Left lung (tissue), 10 donors: ENCODE measurements around the gene TRAF2. TPM values are rescaled to one million over a fixed set of nuclear protein-coding genes. Genes with fewer than 3 reads are reported as not detected.

Experiments used
- ATAC-seq: fragments of 200-7000 bp; cut with Tn5 transposase; one replicate; pipeline ENCODE4 v1.9.1; 2020; ENCODE audit warnings: moderate library complexity
- DNase-seq, 4 donors: peaks; one replicate each; pipeline ENCODE4 v3.0.0-alpha.2; 2013 to 2020
- H3K27ac ChIP-seq, 2 donors: fragments of 200-600 bp; sonication (generic) in 1 of 2; one replicate each; pipeline versions ENCODE4 v1.5.0 to v1.8.0; 2020 to 2021
- H3K27me3 ChIP-seq, 2 donors: fragments of 200-600 bp; sonication (generic) in 1 of 2; one replicate each; pipeline versions ENCODE4 v1.5.0 to v1.8.0; 2020 to 2021
- H3K36me3 ChIP-seq, 2 donors: fragments of 200-600 bp; sonication (generic) in 1 of 2; one replicate each; pipeline versions ENCODE4 v1.5.0 to v1.8.0; 2020 to 2021
- H3K4me1 ChIP-seq, 2 donors: fragments of 200-600 bp; one replicate each; pipeline ENCODE4 v1.8.0; 2021
- H3K4me3 ChIP-seq, 2 donors: fragments of 200-600 bp; sonication (generic) in 1 of 2; one replicate each; pipeline versions ENCODE4 v1.5.0 to v1.8.0; 2020 to 2021; ENCODE audit warnings: mild to moderate bottlenecking in 1 of 2
- H3K9me3 ChIP-seq, 2 donors: fragments of 200-600 bp; sonication (generic) in 1 of 2; one replicate each; pipeline versions ENCODE4 v1.5.0 to v1.8.0; 2020 to 2021
- intact Hi-C, 2 donors: fragments of 100-400 bp; cut with DNase I; formaldehyde crosslinking; loops; one replicate each; pipeline versions ENCODE4 v1.11.2 to v1.14.2; 2022
- polyA plus RNA-seq, 6 donors: library from polyadenylated mRNA; unstranded; fragments of 120-200 nt; gene quantifications; one replicate each; pipeline ENCODE4 v1.2.1, GENCODE V29; 2013; ENCODE audit not compliant: insufficient read length in 6 of 6
- total RNA-seq, 2 donors: library from RNA; stranded (reverse); fragmentation: NEBNext Ultra II Directional; extraction: Animal tissue kit (Norgen Biotek cat#: 25700); gene quantifications; one replicate each; pipeline ENCODE4 v1.2.1, GENCODE V29; 2021
- TF ChIP-seq, protein P1 (sequence below), 2 donors: fragments of 200-600 bp; sonication (generic) in 1 of 2; IDR thresholded peaks; one replicate each; pipeline versions ENCODE4 v1.5.0 to v1.8.0; 2021; ENCODE audit warnings: antibody characterized with exemption in 2 of 2
- donor health status: DM: no; HTN: yes; CAD: no.
- donor health status: DM: no; HTN: no; CAD: no.

TRAF2 gene
- total and polyA plus RNA-seq, 8 donors = 12.4 to 22.4 (median 15.9) TPM

DNA sequence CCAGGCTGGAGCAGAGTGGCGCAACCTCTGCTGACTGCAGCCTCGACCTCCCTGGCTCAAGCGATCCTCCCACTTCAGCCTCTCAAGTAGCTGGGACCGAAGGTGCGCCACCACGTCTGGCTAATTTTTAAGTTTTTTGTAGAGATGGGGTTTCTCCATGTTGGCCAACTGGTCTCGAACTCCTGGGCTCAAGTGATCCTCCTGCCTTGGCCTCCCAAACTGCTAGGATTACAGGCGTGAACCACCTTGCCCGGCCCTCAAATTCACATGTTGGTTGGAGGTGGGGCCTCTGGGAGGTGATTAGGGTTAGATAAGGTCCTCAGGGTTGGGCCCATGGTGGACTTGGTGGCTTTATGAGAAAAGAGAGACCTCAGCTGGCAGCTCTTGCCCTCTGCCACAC, 75.8 kb downstream of the TRAF2 start:
- TF ChIP-seq, protein P1, sequence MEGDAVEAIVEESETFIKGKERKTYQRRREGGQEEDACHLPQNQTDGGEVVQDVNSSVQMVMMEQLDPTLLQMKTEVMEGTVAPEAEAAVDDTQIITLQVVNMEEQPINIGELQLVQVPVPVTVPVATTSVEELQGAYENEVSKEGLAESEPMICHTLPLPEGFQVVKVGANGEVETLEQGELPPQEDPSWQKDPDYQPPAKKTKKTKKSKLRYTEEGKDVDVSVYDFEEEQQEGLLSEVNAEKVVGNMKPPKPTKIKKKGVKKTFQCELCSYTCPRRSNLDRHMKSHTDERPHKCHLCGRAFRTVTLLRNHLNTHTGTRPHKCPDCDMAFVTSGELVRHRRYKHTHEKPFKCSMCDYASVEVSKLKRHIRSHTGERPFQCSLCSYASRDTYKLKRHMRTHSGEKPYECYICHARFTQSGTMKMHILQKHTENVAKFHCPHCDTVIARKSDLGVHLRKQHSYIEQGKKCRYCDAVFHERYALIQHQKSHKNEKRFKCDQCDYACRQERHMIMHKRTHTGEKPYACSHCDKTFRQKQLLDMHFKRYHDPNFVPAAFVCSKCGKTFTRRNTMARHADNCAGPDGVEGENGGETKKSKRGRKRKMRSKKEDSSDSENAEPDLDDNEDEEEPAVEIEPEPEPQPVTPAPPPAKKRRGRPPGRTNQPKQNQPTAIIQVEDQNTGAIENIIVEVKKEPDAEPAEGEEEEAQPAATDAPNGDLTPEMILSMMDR (IDR thresholded peaks at IDR 0.05) = no peak

DNA sequence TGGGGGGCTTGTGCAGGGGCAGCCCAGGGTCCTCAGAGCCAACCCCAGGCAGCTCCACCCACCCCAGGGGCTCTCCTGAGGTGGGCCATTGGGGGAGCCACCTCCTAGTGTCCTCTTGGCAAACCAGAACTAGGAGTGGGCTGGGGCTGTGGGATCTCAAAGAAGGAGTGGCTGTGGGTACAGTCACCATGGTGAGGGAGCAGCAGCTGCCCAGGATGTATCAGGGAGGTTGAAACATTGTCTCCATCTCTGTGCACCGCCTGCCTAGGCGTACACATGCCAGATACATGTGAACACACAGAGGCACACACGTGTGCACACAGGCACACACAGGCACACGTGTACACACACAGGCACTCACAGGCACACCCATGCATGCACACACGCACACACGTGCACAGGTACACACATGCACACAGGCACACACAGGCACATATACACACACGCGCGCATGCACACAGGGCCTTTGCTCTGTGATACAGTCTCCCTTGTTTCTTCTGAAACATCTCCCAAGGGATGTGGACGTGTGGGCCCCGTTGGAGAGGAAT, 76.5 kb downstream of the TRAF2 start:
- DNase-seq = no peak
- Histone ChIP-seq H3K4me3 (no peak overlapping the region), H3K27ac (no peak overlapping the region), H3K27me3 (peaks cover 0 to 8% of the 10 kb centered on the region in 2 donors), H3K4me1 (peaks cover 0 to 20% of the 10 kb centered on the region in 2 donors), H3K36me3 (no peaks in the 10 kb centered on the region), H3K9me3 (no peaks in the 10 kb centered on the region)
- TF ChIP-seq, protein P1 (IDR thresholded peaks at IDR 0.05) = no peak
- intact Hi-C loops = no loop called here
- ATAC-seq = no peak

More for the DNA sequence above, 75.8 kb downstream of the TRAF2 start:
- DNase-seq = no peak
- ATAC-seq = no peak
- no peaks in the 10 kb centered on the region for H3K9me3 ChIP-seq
- no peak overlapping the region for H3K4me3 ChIP-seq
- H3K27me3 ChIP-seq = peaks cover 0 to 8% of the 10 kb centered on the region in 2 donors
- no peaks in the 10 kb centered on the region for H3K36me3 ChIP-seq
- intact Hi-C loops = no loop called here
- H3K4me1 ChIP-seq = peaks cover 0 to 20% of the 10 kb centered on the region in 2 donors
- no peak overlapping the region for H3K27ac ChIP-seq

DNA sequence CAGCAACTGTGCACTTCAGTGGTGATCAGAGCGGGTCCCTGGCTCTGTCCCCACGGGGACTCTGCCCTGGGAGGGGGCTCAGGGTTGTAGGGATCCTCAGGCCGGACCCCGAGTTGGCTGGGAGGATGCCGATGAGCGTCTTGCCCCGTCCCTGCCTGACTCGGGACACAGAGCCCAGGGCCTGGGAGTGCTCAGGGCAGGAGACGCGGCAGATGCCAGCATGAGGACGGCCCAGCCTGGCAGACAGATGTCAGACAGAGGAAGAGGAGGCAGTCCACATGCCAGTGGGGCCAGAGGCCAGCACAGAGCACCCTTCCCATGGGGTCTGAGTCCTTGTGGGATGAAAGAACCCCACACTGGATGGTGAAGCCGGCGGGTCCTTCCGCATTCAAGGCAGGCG, 77.0 kb downstream of the TRAF2 start:
- intact Hi-C loops = no loop called here
- Histone ChIP-seq H3K27me3 (peaks cover 0 to 8% of the 10 kb centered on the region in 2 donors), H3K4me1 (peaks cover 0 to 20% of the 10 kb centered on the region in 2 donors), H3K4me3 (no peak overlapping the region), H3K36me3 (no peaks in the 10 kb centered on the region), H3K27ac (no peak overlapping the region), H3K9me3 (no peaks in the 10 kb centered on the region)
- TF ChIP-seq, protein P1 (IDR thresholded peaks at IDR 0.05) = no peak
- DNase-seq (no peak), ATAC-seq (no peak)

DNA sequence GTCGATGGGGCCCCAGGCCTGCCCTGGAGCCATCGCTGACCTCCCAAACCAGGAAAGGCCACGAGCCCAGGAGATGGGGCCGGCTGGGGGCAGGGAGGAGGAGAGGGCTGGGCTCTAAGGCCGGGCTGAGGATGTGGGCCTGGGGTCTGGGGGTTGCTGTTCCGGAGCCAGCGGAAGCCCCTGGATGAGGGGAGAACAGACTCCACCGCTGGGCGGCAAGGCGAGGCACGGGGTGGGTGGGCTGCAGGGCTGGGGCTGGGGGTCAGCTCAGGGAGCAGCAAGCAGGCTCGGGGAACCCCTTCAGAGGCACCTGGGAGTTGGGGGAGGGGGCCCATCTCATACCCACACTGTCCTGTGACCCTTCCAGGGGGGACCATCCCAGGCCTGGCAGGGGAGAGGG, 77.4 kb downstream of the TRAF2 start:
- Histone ChIP-seq H3K4me1 (peaks cover 0 to 20% of the 10 kb centered on the region in 2 donors), H3K36me3 (no peaks in the 10 kb centered on the region), H3K4me3 (no peak overlapping the region), H3K27ac (no peak overlapping the region), H3K9me3 (no peaks in the 10 kb centered on the region), H3K27me3 (peaks cover 0 to 8% of the 10 kb centered on the region in 2 donors)
- no peak for DNase-seq
- intact Hi-C loops = no loop called here
- no peak for ATAC-seq
- TF ChIP-seq, protein P1 (IDR thresholded peaks at IDR 0.05) = no peak

DNA sequence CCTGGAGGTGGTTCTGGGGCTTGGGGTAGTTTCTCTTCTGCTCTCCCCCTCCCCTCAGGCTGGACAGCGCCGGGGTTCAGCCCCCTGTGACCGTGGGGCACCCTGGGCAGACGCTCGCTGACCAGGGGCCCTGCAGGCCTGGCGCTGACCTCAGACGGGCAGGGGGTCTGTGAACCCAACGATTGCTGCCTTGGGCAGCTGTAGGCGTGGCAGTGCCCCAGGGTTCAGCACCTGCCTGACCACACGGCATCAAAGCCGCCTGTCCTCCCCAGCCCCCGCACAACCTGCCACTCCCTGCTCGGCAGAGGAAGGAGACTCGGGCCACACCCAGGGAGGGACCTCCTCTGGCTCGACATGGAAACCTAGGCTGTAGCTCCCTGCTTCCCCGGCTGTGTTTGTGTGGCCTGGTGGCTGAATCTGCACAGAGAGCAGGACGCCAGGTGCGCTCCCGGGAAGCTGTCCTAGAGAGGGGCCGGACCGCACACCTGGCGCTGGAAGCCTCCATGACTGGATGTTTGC, 77.9 kb downstream of the TRAF2 start:
- Histone ChIP-seq H3K27ac (no peak overlapping the region), H3K27me3 (peaks cover 0 to 8% of the 10 kb centered on the region in 2 donors), H3K4me3 (no peak overlapping the region), H3K9me3 (no peaks in the 10 kb centered on the region), H3K36me3 (no peaks in the 10 kb centered on the region), H3K4me1 (peaks cover 0 to 20% of the 10 kb centered on the region in 2 donors)
- TF ChIP-seq, protein P1 (IDR thresholded peaks at IDR 0.05) = no peak
- ATAC-seq (no peak), DNase-seq (no peak)
- intact Hi-C loops = no loop called here
